Measurements from ENCODE around the gene LRRC17.
A peak's percentile ranks its signal among the peaks of the same experiment; 100 is the strongest.

The LRRC17 gene

DNA sequence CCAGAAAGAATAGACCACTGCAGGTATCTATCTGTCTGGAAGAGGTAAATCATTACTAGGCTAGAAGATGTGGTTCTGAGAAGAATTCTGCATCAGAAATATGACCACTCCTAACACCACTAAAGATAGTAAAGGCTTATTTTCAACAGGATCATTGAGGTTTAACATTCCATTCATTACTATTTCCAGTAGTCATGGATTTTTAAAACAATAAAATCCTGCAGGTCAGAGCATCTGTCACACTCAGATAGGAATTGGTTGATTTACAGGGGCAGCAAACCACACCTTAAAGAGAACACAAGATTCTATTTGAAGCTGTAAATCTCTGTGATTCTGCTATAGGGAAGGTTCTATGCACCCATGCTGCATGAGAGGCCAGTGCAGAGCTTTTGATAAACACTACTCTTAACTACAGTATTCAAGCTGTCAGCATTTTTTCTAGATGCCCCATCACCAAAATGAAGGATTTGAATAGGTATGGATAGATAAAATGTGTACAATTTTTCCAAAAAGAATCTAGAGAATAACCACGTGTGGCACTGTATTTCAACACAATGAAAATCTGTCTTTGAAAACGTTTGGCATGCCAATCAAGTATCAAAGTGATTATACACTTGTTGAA is 14.6 kb downstream of the LRRC17 start:
- TF ChIP-seq, protein P1, sequence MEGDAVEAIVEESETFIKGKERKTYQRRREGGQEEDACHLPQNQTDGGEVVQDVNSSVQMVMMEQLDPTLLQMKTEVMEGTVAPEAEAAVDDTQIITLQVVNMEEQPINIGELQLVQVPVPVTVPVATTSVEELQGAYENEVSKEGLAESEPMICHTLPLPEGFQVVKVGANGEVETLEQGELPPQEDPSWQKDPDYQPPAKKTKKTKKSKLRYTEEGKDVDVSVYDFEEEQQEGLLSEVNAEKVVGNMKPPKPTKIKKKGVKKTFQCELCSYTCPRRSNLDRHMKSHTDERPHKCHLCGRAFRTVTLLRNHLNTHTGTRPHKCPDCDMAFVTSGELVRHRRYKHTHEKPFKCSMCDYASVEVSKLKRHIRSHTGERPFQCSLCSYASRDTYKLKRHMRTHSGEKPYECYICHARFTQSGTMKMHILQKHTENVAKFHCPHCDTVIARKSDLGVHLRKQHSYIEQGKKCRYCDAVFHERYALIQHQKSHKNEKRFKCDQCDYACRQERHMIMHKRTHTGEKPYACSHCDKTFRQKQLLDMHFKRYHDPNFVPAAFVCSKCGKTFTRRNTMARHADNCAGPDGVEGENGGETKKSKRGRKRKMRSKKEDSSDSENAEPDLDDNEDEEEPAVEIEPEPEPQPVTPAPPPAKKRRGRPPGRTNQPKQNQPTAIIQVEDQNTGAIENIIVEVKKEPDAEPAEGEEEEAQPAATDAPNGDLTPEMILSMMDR (IDR thresholded peaks at IDR 0.05; ENCODE audit: low read depth, low read length): no peak
- peak in 1 of 2 donors; percentile 28 for DNase-seq (ENCODE audit: low read depth in 2 of 2)
- H3K4me3 ChIP-seq (replicated peaks in 1 of 2; ENCODE audit: low read depth in 2 of 2, low read length in 2 of 2): no peak overlapping the region

DNA sequence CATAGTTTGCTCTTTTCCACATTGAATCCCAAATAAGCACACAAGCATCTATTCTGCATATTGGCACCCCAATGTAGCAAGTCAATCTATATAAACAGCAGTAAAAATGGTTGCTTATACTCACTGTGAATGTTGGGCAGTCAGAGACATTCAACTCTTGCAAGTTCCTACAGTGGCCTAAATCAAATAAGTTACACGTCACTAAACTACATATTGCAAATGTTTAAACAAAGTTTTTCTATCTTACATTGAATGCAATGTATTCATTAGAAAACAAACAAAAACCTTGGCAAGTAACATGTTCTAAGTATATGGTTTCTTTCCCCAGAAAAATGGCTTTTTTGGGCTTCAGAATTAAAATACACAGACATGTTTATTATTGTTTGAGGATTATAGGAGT is 19.0 kb downstream of the LRRC17 start:
- no peak overlapping the region for H3K4me3 ChIP-seq (replicated peaks in 1 of 2; ENCODE audit: low read depth in 2 of 2, low read length in 2 of 2)
- DNase-seq (ENCODE audit: low read depth in 2 of 2): no peak
- TF ChIP-seq, protein P1 (IDR thresholded peaks at IDR 0.05; ENCODE audit: low read depth, low read length): no peak

DNA sequence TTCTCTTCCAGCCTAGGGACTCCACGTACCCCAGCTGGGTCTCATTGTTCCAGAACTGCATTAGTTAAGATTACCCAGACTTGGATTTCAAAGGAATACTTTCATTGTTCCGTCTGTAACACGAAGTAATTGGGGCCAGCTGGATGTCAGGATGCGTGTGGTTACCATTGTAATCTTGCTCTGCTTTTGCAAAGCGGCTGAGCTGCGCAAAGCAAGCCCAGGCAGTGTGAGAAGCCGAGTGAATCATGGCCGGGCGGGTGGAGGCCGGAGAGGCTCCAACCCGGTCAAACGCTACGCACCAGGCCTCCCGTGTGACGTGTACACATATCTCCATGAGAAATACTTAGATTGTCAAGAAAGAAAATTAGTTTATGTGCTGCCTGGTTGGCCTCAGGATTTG is 21.0 kb downstream of the LRRC17 start:
- TF ChIP-seq, protein P1 (IDR thresholded peaks at IDR 0.05; ENCODE audit: low read depth, low read length): no peak
- H3K4me3 ChIP-seq (replicated peaks in 1 of 2; ENCODE audit: low read depth in 2 of 2, low read length in 2 of 2): peak overlapping the region in 1 of 2 donors; percentile 24
- peak; percentile 97 to 99 for DNase-seq (ENCODE audit: low read depth in 2 of 2)

DNA sequence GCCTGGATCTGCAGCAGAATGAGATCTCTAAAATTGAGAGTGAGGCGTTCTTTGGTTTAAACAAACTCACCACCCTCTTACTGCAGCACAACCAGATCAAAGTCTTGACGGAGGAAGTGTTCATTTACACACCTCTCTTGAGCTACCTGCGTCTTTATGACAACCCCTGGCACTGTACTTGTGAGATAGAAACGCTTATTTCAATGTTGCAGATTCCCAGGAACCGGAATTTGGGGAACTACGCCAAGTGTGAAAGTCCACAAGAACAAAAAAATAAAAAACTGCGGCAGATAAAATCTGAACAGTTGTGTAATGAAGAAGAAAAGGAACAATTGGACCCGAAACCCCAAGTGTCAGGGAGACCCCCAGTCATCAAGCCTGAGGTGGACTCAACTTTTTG is 21.4 kb downstream of the LRRC17 start:
- DNase-seq (ENCODE audit: low read depth in 2 of 2): peak in 1 of 2 donors; percentile 62
- TF ChIP-seq, protein P1 (IDR thresholded peaks at IDR 0.05; ENCODE audit: low read depth, low read length): no peak
- peak overlapping the region in 1 of 2 donors; percentile 24 for H3K4me3 ChIP-seq (replicated peaks in 1 of 2; ENCODE audit: low read depth in 2 of 2, low read length in 2 of 2)

DNA sequence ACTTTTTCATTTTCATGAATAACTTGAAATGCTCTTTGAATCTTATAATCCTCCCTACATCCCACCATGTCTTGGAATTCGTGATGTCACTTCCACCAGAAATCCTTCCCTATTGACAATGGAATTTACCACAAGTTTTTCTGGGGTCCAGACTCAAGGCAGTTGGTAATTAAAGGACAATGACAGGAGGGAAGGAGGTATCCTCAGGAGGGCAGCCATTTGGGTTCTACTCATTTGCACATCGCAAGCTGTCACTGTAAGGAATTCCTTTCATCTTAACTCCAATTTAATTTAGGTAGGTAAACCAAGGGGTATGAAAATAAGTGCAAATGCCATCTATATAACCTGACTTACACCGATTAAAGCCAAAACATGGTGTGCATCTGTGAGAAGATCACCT is 21.9 kb downstream of the LRRC17 start:
- TF ChIP-seq, protein P1 (IDR thresholded peaks at IDR 0.05; ENCODE audit: low read depth, low read length): no peak
- H3K4me3 ChIP-seq (replicated peaks in 1 of 2; ENCODE audit: low read depth in 2 of 2, low read length in 2 of 2): no peak overlapping the region
- DNase-seq (ENCODE audit: low read depth in 2 of 2): peak in 1 of 2 donors; percentile 43

DNA sequence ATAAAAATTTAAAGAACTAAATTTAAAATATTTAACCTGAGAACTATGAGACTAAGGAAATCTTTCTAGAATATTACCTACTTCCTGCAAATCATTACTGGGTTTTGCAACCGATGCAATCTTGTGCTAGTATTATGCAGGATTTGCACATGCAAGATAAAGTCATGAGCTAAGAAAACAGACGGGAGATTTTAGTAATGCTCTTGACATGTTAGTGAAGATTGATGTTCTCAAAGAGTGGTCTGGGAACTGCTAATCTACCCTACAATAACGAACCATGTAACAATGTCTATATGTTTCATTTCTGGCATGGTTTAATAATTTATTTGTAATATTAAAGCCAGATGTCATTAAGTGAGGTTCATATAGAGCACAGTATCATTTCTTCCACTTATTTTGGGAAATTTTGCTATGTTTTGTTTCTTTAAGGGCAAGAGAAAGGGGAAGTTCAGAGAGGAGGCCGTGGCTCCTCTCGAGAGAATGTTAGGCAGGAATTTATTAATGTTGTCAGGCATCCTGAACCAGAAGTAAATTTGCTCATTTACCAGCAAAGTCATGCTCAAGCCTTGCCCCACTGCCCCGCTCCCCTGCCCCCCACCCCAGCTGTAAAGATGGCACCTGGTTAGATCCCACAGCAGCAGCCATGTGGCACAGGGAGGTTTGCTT is 22.8 kb downstream of the LRRC17 start:
- DNase-seq (ENCODE audit: low read depth in 2 of 2): peak; percentile 56 to 73
- TF ChIP-seq, protein P1 (IDR thresholded peaks at IDR 0.05; ENCODE audit: low read depth, low read length): no peak

More for the DNA sequence above, 22.8 kb downstream of the LRRC17 start:
- H3K4me3 ChIP-seq (replicated peaks in 1 of 2; ENCODE audit: low read depth in 2 of 2, low read length in 2 of 2): no peak overlapping the region

All from cardiac fibroblast (primary cell).